Activated CD4-positive, alpha-beta T cell treated with anti-CD3 and anti-CD28 coated beads, Interleukin-10, Interleukin-2, amounts not matched to agents 100 ng/mL and 50 ng/mL, durations not matched to agents 16 hours and 8 hours (primary cell): ENCODE results near the gene MAP1B.

Experiments
- DNase-seq: peaks from one replicate; pipeline ENCODE4 v3.0.0-alpha.2; 2020

The MAP1B gene

DNA sequence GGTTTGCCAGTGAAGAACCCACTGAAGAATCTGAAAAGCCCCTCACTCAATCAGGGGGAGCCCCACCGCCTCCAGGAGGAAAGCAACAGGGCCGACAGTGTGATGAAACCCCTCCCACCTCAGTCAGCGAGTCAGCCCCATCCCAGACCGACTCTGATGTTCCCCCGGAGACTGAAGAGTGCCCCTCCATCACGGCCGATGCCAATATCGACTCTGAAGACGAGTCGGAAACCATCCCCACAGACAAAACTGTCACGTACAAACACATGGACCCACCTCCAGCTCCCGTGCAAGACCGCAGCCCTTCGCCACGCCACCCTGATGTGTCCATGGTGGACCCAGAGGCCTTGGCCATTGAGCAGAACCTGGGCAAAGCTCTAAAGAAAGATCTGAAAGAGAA is 92.4 kb downstream of the MAP1B start:
- no peak for DNase-seq

DNA sequence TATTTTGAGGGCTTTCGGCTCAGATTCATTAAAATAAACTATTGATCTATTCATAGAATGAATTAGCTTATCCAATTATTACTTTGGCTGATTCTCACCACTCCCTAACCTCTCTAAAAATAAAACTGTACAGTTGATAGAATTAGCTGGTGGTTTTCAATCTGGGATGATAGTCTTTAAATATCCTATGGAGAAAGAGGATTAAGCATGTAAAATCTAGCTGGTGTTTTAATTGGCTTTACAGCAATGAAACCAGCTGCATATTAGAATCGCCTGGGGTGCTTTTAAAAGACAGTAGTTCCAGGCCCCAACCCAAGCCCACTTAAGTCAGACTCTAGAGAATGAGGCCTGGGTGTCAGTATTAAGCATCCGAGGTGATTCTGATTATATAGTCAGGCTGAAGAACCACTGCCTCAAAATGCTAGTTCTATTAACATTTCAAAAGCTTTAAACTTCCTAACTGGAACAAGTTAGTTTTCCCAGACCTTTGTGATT is 95.1 kb downstream of the MAP1B start:
- no peak for DNase-seq

DNA sequence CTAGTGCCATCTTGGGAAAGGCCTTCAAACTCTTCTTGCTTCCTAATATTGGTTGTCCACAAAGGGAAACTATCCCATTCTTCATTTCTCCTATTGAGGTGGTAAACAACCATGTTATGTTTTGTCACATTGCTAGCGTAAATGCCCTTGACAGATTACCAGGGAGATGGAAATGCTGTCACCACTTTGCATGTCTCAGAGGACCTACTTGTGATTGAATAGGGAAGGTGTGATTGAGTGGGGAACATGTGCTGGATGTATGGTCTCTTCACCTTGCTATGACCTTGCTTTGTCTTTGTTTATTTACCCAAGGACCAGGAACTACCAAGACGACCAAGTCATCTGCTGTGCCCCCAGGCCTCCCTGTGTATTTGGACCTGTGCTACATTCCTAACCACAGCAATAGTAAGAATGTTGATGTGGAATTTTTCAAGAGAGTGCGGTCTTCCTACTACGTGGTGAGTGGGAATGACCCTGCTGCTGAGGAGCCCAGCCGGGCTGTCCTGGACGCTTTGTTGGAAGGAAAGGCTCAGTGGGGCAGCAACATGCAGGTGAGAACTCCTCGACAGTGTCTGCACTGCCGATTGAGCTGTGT is 96.1 kb downstream of the MAP1B start:
- no peak for DNase-seq

DNA sequence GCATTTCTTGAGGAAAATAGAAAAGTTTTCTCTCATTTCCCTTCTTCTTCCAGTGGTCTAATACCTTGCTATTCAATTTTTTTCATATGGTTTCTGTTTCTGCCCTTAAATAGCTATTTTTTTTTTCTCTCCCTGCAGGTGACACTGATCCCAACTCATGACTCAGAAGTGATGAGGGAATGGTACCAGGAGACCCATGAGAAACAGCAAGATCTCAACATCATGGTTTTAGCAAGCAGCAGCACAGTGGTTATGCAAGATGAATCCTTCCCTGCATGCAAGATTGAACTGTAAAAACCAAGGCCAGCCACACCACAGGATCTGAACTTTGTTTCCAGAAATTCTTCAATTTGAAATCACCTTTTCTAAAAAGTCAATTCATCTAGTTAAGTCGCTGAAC is 97.7 kb downstream of the MAP1B start:
- no peak for DNase-seq

DNA sequence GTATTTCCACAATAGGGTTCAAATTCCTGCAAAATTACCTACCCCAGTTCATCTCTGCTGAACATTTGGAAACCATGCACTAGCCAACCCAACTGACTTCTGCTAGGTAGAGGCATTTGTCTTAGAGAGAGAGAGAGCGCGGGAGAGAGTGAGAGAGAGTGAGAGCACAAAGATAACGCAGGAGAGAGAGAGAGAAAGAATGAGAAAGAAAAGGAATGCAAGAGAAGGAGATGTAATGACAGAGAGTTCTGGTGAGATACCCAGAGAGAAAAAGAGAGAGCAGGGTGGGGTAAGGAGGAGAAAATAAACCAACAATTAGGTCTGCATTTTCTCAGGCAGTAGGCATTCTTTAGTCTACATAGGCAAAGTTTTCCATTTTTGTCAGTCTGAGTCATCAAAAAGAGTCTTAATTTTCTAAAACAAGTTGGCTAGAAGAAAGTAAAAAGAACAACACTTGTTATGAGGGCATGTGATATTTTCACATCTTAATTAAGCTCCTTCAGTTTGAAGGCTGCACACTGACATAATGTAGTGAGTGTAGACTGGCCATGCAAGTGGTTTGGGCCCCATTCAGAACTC is 98.2 kb downstream of the MAP1B start:
- no peak for DNase-seq

GRCh38 chr5:72206160-72206559 is 98.9 kb downstream of the MAP1B start:
- no peak for DNase-seq

GRCh38 chr5:72206994-72207393 is 99.7 kb downstream of the MAP1B start:
- DNase-seq, result no peak

GRCh38 chr5:72208324-72208926 is 101.2 kb downstream of the MAP1B start:
- no peak for DNase-seq

- no peak for DNase-seq
Observed at GRCh38 chr5:72209147-72210115, 102.2 kb downstream of the MAP1B start.

- no peak for DNase-seq
Observed at GRCh38 chr5:72210888-72211678, 103.8 kb downstream of the MAP1B start.

DNA sequence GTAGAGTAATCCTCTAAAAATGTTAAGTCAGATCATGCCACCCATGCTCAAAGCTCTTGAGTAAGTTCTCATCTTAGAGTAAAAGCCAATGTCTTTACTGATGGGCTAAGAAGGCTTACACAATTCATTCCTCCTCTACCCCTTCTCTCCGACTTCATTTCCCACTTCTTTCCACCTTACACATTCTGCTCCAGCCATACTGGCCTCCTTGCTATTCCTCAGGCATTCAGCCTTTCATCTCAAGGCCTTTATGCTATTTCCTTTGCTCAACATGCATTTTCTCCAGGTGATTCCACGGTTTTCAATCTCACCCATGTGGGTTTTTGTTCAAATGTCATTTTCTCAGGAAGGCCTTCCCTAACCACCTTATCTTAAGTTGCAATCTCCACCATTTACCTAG is 104.9 kb downstream of the MAP1B start:
- DNase-seq, result no peak

DNA sequence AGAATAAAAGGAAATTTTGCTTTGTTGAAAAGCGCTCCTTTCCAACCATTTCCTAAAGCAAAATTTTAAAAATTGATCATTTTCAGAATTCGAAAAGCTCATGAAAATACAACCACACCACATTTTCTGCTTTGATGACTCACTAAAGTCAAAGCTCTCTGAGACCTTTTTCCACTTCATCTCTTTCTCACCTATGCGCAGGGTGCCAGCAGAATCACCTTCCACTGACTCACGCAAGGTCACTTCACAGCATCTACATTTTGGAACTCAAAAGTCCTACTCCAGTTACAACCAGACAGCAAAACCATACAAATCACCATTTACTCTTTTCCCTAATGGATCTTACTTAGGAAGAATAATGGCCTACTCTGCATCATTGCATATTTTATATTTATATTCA is 106.2 kb downstream of the MAP1B start:
- DNase-seq, result no peak

DNA sequence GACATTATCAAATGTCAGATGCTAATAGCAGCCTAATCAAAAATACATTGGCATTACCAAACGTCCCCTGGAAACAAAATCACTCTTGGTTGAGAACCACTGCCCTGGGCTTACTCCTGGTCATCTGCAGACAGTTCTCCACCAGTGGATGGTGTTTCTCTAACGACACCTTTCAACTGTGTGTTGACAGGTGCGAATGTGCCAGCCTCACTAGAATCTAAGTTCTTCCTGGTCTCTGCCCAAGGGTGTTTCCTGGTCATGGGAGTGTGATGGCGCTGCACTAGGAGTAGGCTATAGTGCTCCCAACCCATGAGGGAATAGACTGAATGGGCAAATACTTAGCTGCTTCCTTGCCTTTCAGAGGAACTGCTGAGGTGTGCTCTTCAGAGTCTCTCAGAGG is 106.9 kb downstream of the MAP1B start:
- DNase-seq, result no peak

- no peak for DNase-seq
Observed at GRCh38 chr5:72216756-72217155, 109.5 kb downstream of the MAP1B start.

DNA sequence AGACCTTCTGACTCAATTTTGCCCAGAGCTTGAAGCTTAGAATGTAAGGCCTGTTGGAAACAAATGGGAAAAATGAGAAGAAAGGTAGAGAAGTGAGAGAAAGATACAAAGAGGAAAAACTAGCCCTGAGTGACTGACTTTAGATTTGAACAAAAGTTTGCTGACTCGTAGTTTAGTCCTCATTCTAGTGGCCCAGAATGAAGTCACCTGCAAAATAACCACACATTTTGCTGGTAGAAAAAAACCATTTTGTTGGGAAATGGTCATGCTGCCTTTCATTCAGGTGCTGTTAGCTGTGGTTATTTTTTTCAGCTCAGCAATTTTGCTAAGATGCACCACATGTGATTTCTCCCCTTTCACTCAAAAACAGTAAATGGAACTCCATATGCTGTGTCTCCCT is 113.8 kb downstream of the MAP1B start:
- no peak for DNase-seq

- DNase-seq, result no peak
Observed at GRCh38 chr5:72221541-72221940, 114.3 kb downstream of the MAP1B start.

DNA sequence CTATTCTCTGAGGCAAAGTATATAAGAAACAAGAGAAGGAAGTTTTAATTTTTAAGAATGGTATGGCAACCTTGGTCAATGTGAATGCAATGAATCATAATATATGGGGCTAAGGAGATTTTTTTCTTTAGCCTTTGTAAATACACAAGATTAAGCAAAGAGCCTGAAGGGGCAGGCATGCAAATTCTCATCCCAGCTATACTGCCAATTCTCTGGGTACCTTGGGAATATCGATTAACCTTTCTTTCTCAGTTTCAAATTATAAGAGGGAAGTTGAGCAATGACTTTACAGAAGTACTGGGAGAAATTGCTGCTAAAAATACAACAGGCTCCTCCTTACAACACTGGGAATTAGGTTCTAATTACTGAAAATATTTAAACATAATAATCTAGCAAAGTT is 115.2 kb downstream of the MAP1B start:
- no peak for DNase-seq

- no peak for DNase-seq
Observed at GRCh38 chr5:72223371-72223770, 116.1 kb downstream of the MAP1B start.

DNA sequence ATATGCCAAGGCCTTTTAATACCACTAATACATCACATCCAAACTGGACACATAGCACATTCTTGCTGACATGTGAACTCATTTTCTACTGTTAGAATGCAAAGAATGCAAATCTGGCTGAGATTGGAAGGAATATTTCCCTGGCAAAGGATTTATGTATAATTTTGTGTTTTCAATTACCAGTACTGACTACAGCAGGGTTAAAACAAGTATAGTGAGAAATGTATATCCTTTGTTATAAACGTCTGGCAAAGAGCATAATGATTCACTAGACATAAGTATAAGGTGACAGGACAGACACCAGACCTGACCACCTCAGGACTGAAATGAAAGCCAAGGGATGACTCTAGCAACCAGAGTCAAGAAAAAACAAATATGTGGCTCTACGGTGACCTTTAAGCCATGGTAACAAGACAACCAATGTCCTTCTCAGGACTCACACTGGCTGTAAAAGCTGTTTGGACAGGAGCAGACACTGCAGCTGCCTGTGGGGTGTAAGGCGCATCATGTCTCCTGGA is 117.7 kb downstream of the MAP1B start:
- no peak for DNase-seq

GRCh38 chr5:72225741-72226140 is 118.5 kb downstream of the MAP1B start:
- DNase-seq, result no peak

- DNase-seq, result no peak
Observed at GRCh38 chr5:72226950-72227349, 119.7 kb downstream of the MAP1B start.

DNA sequence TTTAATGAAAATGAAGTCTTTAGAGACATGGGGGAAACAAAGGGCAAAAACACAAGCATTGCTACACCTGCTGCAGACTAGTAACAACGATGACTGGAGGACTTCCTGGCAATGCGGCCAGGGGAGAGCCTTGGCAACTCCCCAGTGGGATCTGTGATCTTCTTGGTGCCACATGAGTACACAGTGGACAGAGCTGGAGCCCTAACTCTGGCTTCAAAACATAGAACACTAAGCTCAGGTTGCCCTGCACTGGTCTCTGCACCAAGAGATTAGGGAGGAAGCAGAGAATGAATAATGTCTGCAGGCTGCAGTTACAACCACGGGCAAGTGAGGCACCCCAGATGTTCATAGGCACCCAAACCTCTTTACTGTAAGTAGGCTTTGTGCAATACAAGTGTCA is 121.7 kb downstream of the MAP1B start:
- DNase-seq, result peak; percentile 18
